Ishikawa (cell line): Measurements from ENCODE around the gene TAGLN.

Source experiments
- CEBPB ChIP-seq: IDR thresholded peaks from 2 replicates; pipeline ENCODE4 v1.6.1; 2012
- EGR1 ChIP-seq: IDR thresholded peaks from 2 replicates; pipeline ENCODE4 v1.6.1; 2012
- EP300 ChIP-seq: IDR thresholded peaks from 2 replicates; pipeline ENCODE4 v1.6.1; 2012; ENCODE audit warnings: borderline replicate concordance
- FOXM1 ChIP-seq: IDR thresholded peaks from 2 replicates; pipeline ENCODE4 v1.6.1; 2012; ENCODE audit warnings: low read depth, borderline replicate concordance
- MAX ChIP-seq: IDR thresholded peaks from 2 replicates; pipeline ENCODE4 v1.6.1; 2012
- NFIC ChIP-seq: IDR thresholded peaks from 2 replicates; pipeline ENCODE4 v1.6.1; 2012
- RAD21 ChIP-seq: IDR thresholded peaks from 2 replicates; pipeline ENCODE4 v1.6.1; 2012; ENCODE audit warnings: low read depth
- REST ChIP-seq: IDR thresholded peaks from 2 replicates; pipeline ENCODE4 v1.6.1; 2012; ENCODE audit warnings: low read depth, mild to moderate bottlenecking
- TAF1 ChIP-seq: IDR thresholded peaks from 2 replicates; pipeline ENCODE4 v1.6.1; 2012; ENCODE audit warnings: low read depth, mild to moderate bottlenecking
- TCF12 ChIP-seq: IDR thresholded peaks from 2 replicates; pipeline ENCODE4 v1.6.1; 2012; ENCODE audit warnings: low read depth
- YY1 ChIP-seq: IDR thresholded peaks from 2 replicates; pipeline ENCODE4 v1.6.1; 2012; ENCODE audit warnings: low read depth
- ZBTB7A ChIP-seq: IDR thresholded peaks from 2 replicates; pipeline ENCODE4 v1.6.1; 2012; ENCODE audit warnings: low read depth

- TF ChIP-seq CEBPB = no peak
- no peak for TF ChIP-seq TAF1
- no peak for TF ChIP-seq EP300
- TF ChIP-seq RAD21 = no peak
- TF ChIP-seq ZBTB7A = no peak
- no peak for TF ChIP-seq TCF12
- TF ChIP-seq EGR1 = no peak
- TF ChIP-seq REST = no peak
- TF ChIP-seq NFIC = no peak
- no peak for TF ChIP-seq YY1
- TF ChIP-seq MAX = no peak
- TF ChIP-seq FOXM1 = no peak
Observed at GRCh38 chr11:117220999-117221774, 22.0 kb downstream of the TAGLN start.
